CD14-positive monocyte (primary cell): ENCODE data around the gene KLRB1. TPM values are rescaled to one million over a fixed set of nuclear protein-coding genes. Genes with fewer than 3 reads are reported as not detected.
"Not testable (repeated sequence)": the region's sequence is repeated elsewhere in the genome, so short reads cannot be mapped to it uniquely, and the experiment has no call there.

ENCODE experiments used
- DNase-seq, 3 donors: peaks; one replicate each; pipeline ENCODE4 v3.0.0-alpha.2; 2011 to 2022
- H2AFZ ChIP-seq: 2 replicates; pipeline ENCODE4 v1.6.0; 2012; ENCODE audit warnings: mild to moderate bottlenecking, low read depth, low read length, inconsistent platforms; ENCODE audit not compliant: insufficient read depth, poor library complexity, severe bottlenecking
- H3K27ac ChIP-seq, 2 donors: 1 replicate in 1 of 2; 2 replicates in 1 of 2; pipeline ENCODE4 v1.5.1; 2012 to 2013; ENCODE audit warnings: low read length in 2 of 2, control low read depth in 1 of 2, inconsistent platforms in 1 of 2, low read depth in 1 of 2, mild to moderate bottlenecking in 1 of 2
- H3K27me3 ChIP-seq, 2 donors: one replicate each; pipeline versions ENCODE4 v1.6.0 to v1.6.1; 2011 to 2013; ENCODE audit warnings: low read length in 2 of 2; ENCODE audit not compliant: control insufficient read depth in 2 of 2, insufficient read depth in 2 of 2
- H3K36me3 ChIP-seq, 2 donors: replicated peaks in 1 of 2; 1 replicate in 1 of 2; 2 replicates in 1 of 2; pipeline versions ENCODE4 v1.5.1 to v1.6.1; 2012 to 2013; ENCODE audit warnings: low read length in 2 of 2, control low read depth in 1 of 2, inconsistent platforms in 1 of 2, mild to moderate bottlenecking in 1 of 2; ENCODE audit not compliant: insufficient read depth in 2 of 2, control insufficient read depth in 1 of 2
- H3K4me1 ChIP-seq, 2 donors: 1 replicate in 1 of 2; 2 replicates in 1 of 2; pipeline versions ENCODE4 v1.5.1 to v1.6.1; 2012 to 2013; ENCODE audit warnings: low read length in 2 of 2, control low read depth in 1 of 2, inconsistent platforms in 1 of 2, mild to moderate bottlenecking in 1 of 2, moderate library complexity in 1 of 2; ENCODE audit not compliant: insufficient read depth in 2 of 2, control insufficient read depth in 1 of 2
- H3K4me2 ChIP-seq: replicated peaks from 2 replicates; pipeline ENCODE3; 2012; ENCODE audit warnings: low read length, moderate library complexity, mild to moderate bottlenecking; ENCODE audit not compliant: poor library complexity, severe bottlenecking; ENCODE audit errors: extremely low read depth
- H3K4me3 ChIP-seq, 3 experiments: fragments of 200-600 bp in 1 of 3; sonication (generic) in 1 of 3; replicated peaks in 1 of 3; 1 replicate in 2 of 3; 2 replicates in 1 of 3; pipeline ENCODE4 v1.5.1; 2011 to 2013; ENCODE audit warnings: low read length in 3 of 3, mild to moderate bottlenecking in 3 of 3, control low read depth in 2 of 3, low read depth in 2 of 3, inconsistent platforms in 1 of 3, moderate library complexity in 1 of 3
- H3K79me2 ChIP-seq: 2 replicates; pipeline ENCODE4 v1.6.0; 2012; ENCODE audit warnings: mild to moderate bottlenecking, control low read depth, inconsistent platforms, low read length, moderate library complexity; ENCODE audit not compliant: insufficient read depth
- H3K9ac ChIP-seq: 2 replicates; pipeline ENCODE4 v1.6.0; 2017; ENCODE audit warnings: low read length, mild to moderate bottlenecking; ENCODE audit not compliant: insufficient read depth, poor library complexity, severe bottlenecking
- H3K9me3 ChIP-seq, 2 donors: replicated peaks in 1 of 2; 1 replicate in 1 of 2; 2 replicates in 1 of 2; pipeline versions ENCODE4 v1.5.1 to v1.6.1; 2012 to 2013; ENCODE audit warnings: low read length in 2 of 2, control low read depth in 1 of 2; ENCODE audit not compliant: control insufficient read depth in 1 of 2, insufficient read depth in 1 of 2
- H4K20me1 ChIP-seq: 2 replicates; pipeline ENCODE4 v1.6.0; 2012; ENCODE audit warnings: mild to moderate bottlenecking, low read length, control low read depth, moderate library complexity; ENCODE audit not compliant: insufficient read depth
- H3K27ac Mint-ChIP-seq, 7 donors: one replicate each; pipeline ENCODE4 v1.8.0; 2020; ENCODE audit warnings: mild to moderate bottlenecking in 7 of 7, mixed read lengths in 7 of 7, moderate library complexity in 6 of 7, inconsistent platforms in 2 of 7
- H3K27me3 Mint-ChIP-seq, 3 donors: one replicate each; pipeline ENCODE4 v1.8.0; 2021 to 2022; ENCODE audit warnings: low read depth in 3 of 3, mild to moderate bottlenecking in 3 of 3, mixed read lengths in 3 of 3, moderate library complexity in 3 of 3, inconsistent platforms in 1 of 3
- H3K36me3 Mint-ChIP-seq, 2 donors: one replicate each; pipeline ENCODE4 v1.8.0; 2020; ENCODE audit warnings: mixed read lengths in 2 of 2, inconsistent platforms in 1 of 2, mild to moderate bottlenecking in 1 of 2
- H3K4me1 Mint-ChIP-seq: one replicate; pipeline ENCODE4 v1.8.0; 2020; ENCODE audit warnings: mild to moderate bottlenecking, mixed read lengths
- H3K4me3 Mint-ChIP-seq, 2 donors: one replicate each; pipeline ENCODE4 v1.8.0; 2020; ENCODE audit warnings: mild to moderate bottlenecking in 2 of 2, mixed read lengths in 2 of 2, moderate library complexity in 1 of 2
- H3K9me3 Mint-ChIP-seq, 7 donors: one replicate each; pipeline ENCODE4 v1.8.0; 2020 to 2022; ENCODE audit warnings: mixed read lengths in 7 of 7, mild to moderate bottlenecking in 6 of 7, moderate library complexity in 6 of 7, inconsistent platforms in 2 of 7
- WGBS: methylation state at CpG from one replicate; pipeline ENCODE4 v1.1.5; 2013; ENCODE audit warnings: missing lambda C conversion rate; ENCODE audit not compliant: insufficient coverage; 5-methylcytosine and 5-hydroxymethylcytosine counted together
- intact Hi-C, 2 donors: fragments of 100-400 bp; cut with micrococcal nuclease; formaldehyde crosslinking; loops; one replicate each; pipeline versions ENCODE4 v1.15.0 to v1.15.1; 2023
- polyA plus RNA-seq, 3 donors: library from polyadenylated mRNA; depleted of rRNA in 1 of 3; unstranded in 2 of 3; stranded (reverse) in 1 of 3; fragments of 300-500 nt in 2 of 3; fragments of >200 nt in 1 of 3; fragmentation: Illumina TruSeq in 2 of 3; gene quantifications; 1 replicate in 2 of 3; 2 replicates in 1 of 3; pipeline ENCODE4 v1.2.3, GENCODE V29; 2012 to 2021
- small RNA-seq: library from RNA; depleted of rRNA; stranded (forward); fragments of <200 nt; gene quantifications from one replicate; pipeline ENCODE3, GENCODE V24; 2012; ENCODE audit warnings: low read depth; ENCODE audit not compliant: insufficient read length

Gene KLRB1
- polyA plus RNA-seq, 3 donors = 0.28 to 0.29 TPM; not detected in 1

DNA sequence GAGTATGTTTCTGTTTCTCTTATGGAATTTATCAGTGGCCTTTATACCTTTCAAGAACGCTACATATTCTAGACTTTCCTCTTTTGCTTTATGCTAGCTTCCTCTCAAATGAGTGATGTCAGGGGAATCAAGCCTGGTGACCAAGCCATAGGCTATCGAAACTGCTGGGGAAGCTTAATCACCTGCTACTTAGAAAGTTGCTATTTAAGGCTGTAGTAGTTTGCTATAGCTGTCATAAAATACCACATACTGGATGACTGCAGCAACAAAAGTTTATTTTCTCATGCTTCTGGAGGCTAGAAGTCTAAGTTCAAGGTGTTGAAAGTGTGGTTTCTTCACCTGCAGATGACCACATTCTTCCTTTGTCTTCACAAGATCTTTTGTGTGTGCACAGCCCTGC, 43.3 kb downstream of the KLRB1 start:
- H3K9ac ChIP-seq, H3K4me1 Mint-ChIP-seq, H3K27ac Mint-ChIP-seq, H3K9me3 Mint-ChIP-seq, H3K4me1 ChIP-seq, H2AFZ ChIP-seq, H3K4me3 Mint-ChIP-seq, H3K9me3 ChIP-seq, H3K27ac ChIP-seq, H3K79me2 ChIP-seq, H3K36me3 Mint-ChIP-seq, H3K4me3 ChIP-seq, H3K36me3 ChIP-seq, intact Hi-C loops, H4K20me1 ChIP-seq, DNase-seq, H3K4me2 ChIP-seq, H3K27me3 Mint-ChIP-seq, H3K27me3 ChIP-seq: not testable (repeated sequence)
- WGBS = no CpG with 5 or more reads among the region's 2 CpGs

DNA sequence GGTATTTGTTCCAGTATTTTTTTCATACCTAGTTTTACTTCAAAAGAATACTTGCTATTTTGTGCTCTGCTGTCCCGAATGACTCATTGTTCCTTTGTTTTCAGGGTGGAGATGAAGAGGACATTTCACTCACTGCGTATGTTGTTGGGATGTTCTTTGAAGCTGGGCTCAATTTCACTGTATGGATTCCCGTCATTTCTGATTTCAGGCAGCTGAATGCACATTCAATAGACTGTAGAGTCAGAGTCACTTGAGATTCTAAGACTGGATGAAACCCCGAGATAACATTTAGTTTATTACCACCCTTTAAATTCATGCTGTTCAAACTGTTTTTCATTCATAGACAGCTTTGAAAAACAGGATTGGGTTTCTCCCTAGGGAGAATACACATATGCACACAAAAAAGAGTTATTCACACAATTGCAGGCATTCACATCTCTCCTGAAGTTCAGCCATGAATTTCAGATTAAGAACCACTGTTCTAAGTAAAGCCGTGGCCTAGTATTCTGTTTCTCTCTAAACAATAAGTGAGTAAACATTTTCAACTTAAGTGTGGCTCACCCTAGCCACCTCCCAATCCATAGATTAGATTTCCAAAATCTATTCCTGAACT, 44.8 kb downstream of the KLRB1 start:
- intact Hi-C loops = not testable (repeated sequence)

DNA sequence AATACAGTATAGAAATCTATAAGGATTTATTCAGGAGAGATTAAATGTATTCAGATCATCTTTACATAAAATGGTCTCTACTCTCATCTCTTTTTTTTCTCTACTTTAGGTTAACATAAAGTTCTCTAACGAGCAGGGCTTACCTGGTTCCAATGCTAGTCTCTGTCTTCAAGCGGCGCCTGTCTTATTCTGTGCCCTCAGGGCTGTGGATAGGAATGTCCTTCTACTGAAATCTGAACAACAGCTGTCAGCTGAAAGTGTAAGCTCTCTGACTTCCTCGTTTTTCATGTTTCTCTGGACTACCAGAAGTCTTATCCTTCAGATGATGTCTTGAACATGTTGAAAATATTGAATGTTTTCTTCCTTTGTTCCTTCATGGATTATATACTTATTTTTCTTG, 62.2 kb downstream of the KLRB1 start:
- H2AFZ ChIP-seq, H4K20me1 ChIP-seq, intact Hi-C loops, H3K36me3 ChIP-seq, H3K4me1 ChIP-seq, H3K27me3 Mint-ChIP-seq, H3K9ac ChIP-seq, H3K4me1 Mint-ChIP-seq, H3K79me2 ChIP-seq, DNase-seq, H3K4me3 ChIP-seq, H3K27ac ChIP-seq, H3K27me3 ChIP-seq, H3K36me3 Mint-ChIP-seq, H3K4me2 ChIP-seq, H3K4me3 Mint-ChIP-seq, H3K9me3 ChIP-seq: not testable (repeated sequence)
- no CpG with 5 or more reads among the region's 4 CpGs for WGBS
- Mint-ChIP-seq H3K27ac (peak overlapping the region in 1 of 7 donors; percentile 9), H3K9me3 (peaks cover 0 to 12% (median under 1%) of the 10 kb centered on the region in 7 donors)

More for the DNA sequence above, 44.8 kb downstream of the KLRB1 start:
- not testable (repeated sequence) for H3K9me3 Mint-ChIP-seq, H3K27me3 ChIP-seq, H3K4me1 Mint-ChIP-seq, H3K36me3 ChIP-seq, DNase-seq, H3K4me1 ChIP-seq, H4K20me1 ChIP-seq, H3K4me2 ChIP-seq, H3K4me3 Mint-ChIP-seq, H2AFZ ChIP-seq, H3K9me3 ChIP-seq, H3K79me2 ChIP-seq, H3K27ac Mint-ChIP-seq, H3K36me3 Mint-ChIP-seq, H3K4me3 ChIP-seq, H3K27ac ChIP-seq, H3K9ac ChIP-seq, H3K27me3 Mint-ChIP-seq
- no CpG with 5 or more reads among the region's 5 CpGs for whole genome bisulfite sequencing

Small RNA genes lying within 50 kb of the gene (small RNA-seq; reads per million reads assigned to genes)
- not detected for gene AC010186.4
- not detected for gene RNU6-700P

Other genes starting within 250 kb of the KLRB1 start
- gene CLEC2D, start 61.8 kb upstream of the KLRB1 start, polyA plus RNA-seq = 10 to 100 TPM in 1 of 3 donors, 1 to 10 TPM in 2; 2.5 to 26.9 (median 3.9) TPM
- 10 to 100 TPM in 2 of 3 donors, 1 to 10 TPM in 1; 7.6 to 20.6 (median 11.4) TPM for gene CLECL1, start 125.2 kb upstream of the KLRB1 start, polyA plus RNA-seq
- gene CD69, start 153.0 kb upstream of the KLRB1 start, polyA plus RNA-seq = 10 to 100 TPM in 1 of 3 donors, 1 to 10 TPM in 2; 5.8 to 12.4 (median 6.0) TPM
- gene KLRF1, start 219.6 kb upstream of the KLRB1 start, polyA plus RNA-seq = 1 to 10 TPM in 2 of 3 donors, under 1 TPM in 1; 0.45 to 2.2 (median 1.0) TPM